Heart left ventricle (tissue), 16 donors: ENCODE results near the gene CDCA7. TPM values are rescaled to one million over a fixed set of nuclear protein-coding genes. Genes with fewer than 3 reads are reported as not detected.
"Not testable (repeated sequence)": the region's sequence is repeated elsewhere in the genome, so short reads cannot be mapped to it uniquely, and the experiment has no call there.

Source experiments
- ATAC-seq, 4 donors: fragments of 200-7000 bp; cut with Tn5 transposase; one replicate each; pipeline ENCODE4 v1.9.1; 2020 to 2022; ENCODE audit warnings: moderate library complexity in 4 of 4, mild to moderate bottlenecking in 3 of 4, moderate number of reproducible peaks in 1 of 4
- DNase-seq, 5 donors: peaks; one replicate each; pipeline ENCODE4 v3.0.0-alpha.2; 2020
- H3K27ac ChIP-seq, 12 donors: fragments of 200-600 bp; sonication (generic) in 4 of 12; one replicate each; pipeline versions ENCODE4 v1.5.0 to v1.8.0; 2016 to 2022; ENCODE audit warnings: mild to moderate bottlenecking in 2 of 12
- H3K27me3 ChIP-seq, 9 donors: fragments of 200-600 bp; sonication (generic) in 2 of 9; one replicate each; pipeline versions ENCODE4 v1.5.1 to v1.8.0; 2016 to 2022; ENCODE audit warnings: mild to moderate bottlenecking in 3 of 9
- H3K36me3 ChIP-seq, 9 donors: fragments of 200-600 bp; sonication (generic) in 2 of 9; one replicate each; pipeline versions ENCODE4 v1.5.0 to v1.8.0; 2018 to 2022; ENCODE audit warnings: mild to moderate bottlenecking in 2 of 9
- H3K4me1 ChIP-seq, 12 donors: fragments of 200-600 bp; sonication (generic) in 4 of 12; one replicate each; pipeline versions ENCODE4 v1.5.0 to v1.8.0; 2016 to 2022; ENCODE audit warnings: mild to moderate bottlenecking in 3 of 12
- H3K4me3 ChIP-seq, 12 donors: fragments of 200-600 bp; sonication (generic) in 4 of 12; one replicate each; pipeline versions ENCODE4 v1.5.0 to v1.8.0; 2017 to 2022; ENCODE audit warnings: mild to moderate bottlenecking in 9 of 12, moderate library complexity in 4 of 12
- H3K9me3 ChIP-seq, 12 donors: fragments of 200-600 bp; sonication (generic) in 4 of 12; one replicate each; pipeline versions ENCODE4 v1.5.0 to v1.8.0; 2016 to 2022; ENCODE audit warnings: mild to moderate bottlenecking in 1 of 12
- CTCF ChIP-seq, 12 donors: fragments of 200-600 bp; sonication (generic) in 4 of 12; IDR thresholded peaks; one replicate each; pipeline versions ENCODE4 v1.5.0 to v1.8.0; 2018 to 2022; ENCODE audit warnings: antibody characterized with exemption in 12 of 12, mild to moderate bottlenecking in 5 of 12
- POLR2A ChIP-seq, 2 donors: fragments of 450-650 bp; IDR thresholded peaks; one replicate each; pipeline ENCODE4 v1.6.1; 2017; ENCODE audit warnings: antibody characterized with exemption in 2 of 2, mild to moderate bottlenecking in 2 of 2, moderate library complexity in 2 of 2
- WGBS, 4 donors: extraction: QIAGEN DNeasy Blood & Tissue Kit in 2 of 4; methylation state at CpG; one replicate each; pipeline versions ENCODE4 v1.1.5 to v1.1.7; 2013 to 2018; 5-methylcytosine and 5-hydroxymethylcytosine counted together
- intact Hi-C, 10 donors: fragments of 100-400 bp; cut with DNase I; formaldehyde crosslinking; loops; one replicate each; pipeline versions ENCODE4 v1.11.1 to v1.14.2; 2022
- long read RNA-seq, 3 donors: library from polyadenylated mRNA; unstranded; transcript quantifications; one replicate each; pipeline ENCODE4 v2.0.0, GENCODE V29; 2020 to 2021
- polyA plus RNA-seq, 2 donors: library from polyadenylated mRNA; stranded (reverse); fragments of 200-250 nt; gene quantifications; one replicate each; pipeline ENCODE4 v1.2.3, GENCODE V29; 2013
- total RNA-seq, 9 donors: library from RNA; depleted of rRNA in 2 of 9; stranded (reverse); fragments of >200 nt in 2 of 9; fragmentation: NEBNext Ultra II Directional in 3 of 9; extraction: Animal tissue kit (Norgen Biotek cat#: 25700) in 3 of 9; gene quantifications; one replicate each; pipeline versions ENCODE4 v1.1.0 to v1.2.4, GENCODE V29; 2016 to 2023
- donor health status: ischemic (EF 13 %, LVEDD 7.1; RV severe dilation, severe dysfunction).
- donor health status: healthy with polysubstance abuse.
- donor health status: DM: no; HTN: yes; CAD: no.
- donor health status: DM: no; HTN: no; CAD: no.
- donor health status: ischemic (EF 25% LVEDD 6.9; RV normal size, moderate dysfunction).
- donor health status: ischemic (EF 25% LVEDD 5.7; RV mildly dilated, moderate dysfunction).
- donor health status: healthy.
- donor health status: DM: yes; HTN: yes; CAD: no.
- donor health status: ischemic (EF 35%, LVEDD 5.7; RV mildly dilated, moderate dysfunction).
- donor health status: nonischemic (EF 11% LVEDD 7.7; RV severe dilation, severe dysfunction).
- donor health status: DM: yes; HTN: yes; CAD: no.
- donor health status: PGD.
- donor health status: ischemic (EF 29% LVEDD 5.4; RV normal size, mild dysfunction).
- donor health status: nonischemic (EF 23%, LVEDD 6.1; RV moderate dilation, normal function).

CDCA7 gene
- total RNA-seq, result 1 to 10 TPM in 5 of 9 donors, under 1 TPM in 4; 0.12 to 3.7 (median 1.1) TPM
- polyA plus RNA-seq, result under 1 TPM; 0.37 to 0.65 TPM
- long read RNA-seq, donor 1, result 0 reads
- long read RNA-seq, donor 2, transcript CDCA7-202 (9 exons, 2,500 nt), result major isoform, 7 of 9 reads
- long read RNA-seq, donor 2, partial matches to known transcripts, result 0 of 9 reads
- long read RNA-seq, donor 2, other reads (novel, unspliced or antisense), result 0 of 9 reads
- long read RNA-seq, donor 3, partial matches to known transcripts, result 0 of 3 reads
- long read RNA-seq, donor 3, other reads (novel, unspliced or antisense), result 1 of 3 reads

- intact Hi-C loops, result loop anchor here in 2 of 10 donors (5.0 to 10.0 kb wide), 3 partner anchors 110 to 330 kb away; no protein-coding TSS in a partner anchor
Measured at GRCh38 chr2:173354582-173355131, at the start of gene CDCA7. Gene CDCA7 (plus strand): TSS chr2:173354872. CDS start chr2:173354964, 92 bp downstream.

GRCh38 chr2:173305303-173305702 is 49.4 kb upstream of the CDCA7 start:
- H3K27me3 ChIP-seq, result no peaks in the 10 kb centered on the region
- ATAC-seq (no peak), DNase-seq (no peak)
- no peak overlapping the region for H3K4me3 ChIP-seq
- no peak for TF ChIP-seq CTCF (IDR thresholded peaks at IDR 0.05)
- TF ChIP-seq POLR2A (IDR thresholded peaks at IDR 0.05), result no peak
- peaks cover 0 to 4% (median 0%) of the 10 kb centered on the region in 12 donors for H3K9me3 ChIP-seq
- intact Hi-C loops, result no loop called here
- 88 to 93% (median 91%) methylated on average over 2 of the region's 2 CpGs for WGBS, 4 donors
- H3K4me1 ChIP-seq, result no peaks in the 10 kb centered on the region
- no peak overlapping the region for H3K27ac ChIP-seq
- no peaks in the 10 kb centered on the region for H3K36me3 ChIP-seq

More at GRCh38 chr2:173354582-173355131, at the start of gene CDCA7:
- peaks cover 0 to 25% (median 5%) of the 10 kb centered on the region in 12 donors for H3K4me1 ChIP-seq
- peaks cover 0 to 59% (median 26%) of the 10 kb centered on the region in 9 donors for H3K27me3 ChIP-seq
- peak within 1 kb of the TSS; percentile 46 to 85 (median 62) for H3K4me3 ChIP-seq
- ATAC-seq (peak; percentile 55 to 94 (median 88)), DNase-seq (peak; percentile 21 to 76 (median 56))
- no peak for TF ChIP-seq POLR2A (IDR thresholded peaks at IDR 0.05)
- peak in 2 of 12 donors; percentile 11 to 14 for TF ChIP-seq CTCF (IDR thresholded peaks at IDR 0.05)
- no peaks in the 10 kb centered on the region for H3K36me3 ChIP-seq
- WGBS, 4 donors, result 0 to 1% (median 0%) methylated on average over 27 to 50 of the region's 50 CpGs
- no peaks in the 10 kb centered on the region for H3K9me3 ChIP-seq
- H3K27ac ChIP-seq, result peak within 1 kb of the TSS in 9 of 12 donors; percentile 32 to 72 (median 57)

- TF ChIP-seq POLR2A (IDR thresholded peaks at IDR 0.05) (no peak), CTCF (IDR thresholded peaks at IDR 0.05) (no peak)
- 30 to 52% (median 40%) methylated on average over 4 of the region's 4 CpGs for WGBS, 4 donors
- H3K4me1 ChIP-seq, result no peaks in the 10 kb centered on the region
- DNase-seq, result no peak
- H3K9me3 ChIP-seq, result peaks cover 0 to 4% (median 0%) of the 10 kb centered on the region in 12 donors
- intact Hi-C loops, result no loop called here
- no peak overlapping the region for H3K4me3 ChIP-seq
- no peak overlapping the region for H3K27ac ChIP-seq
- no peaks in the 10 kb centered on the region for H3K36me3 ChIP-seq
- ATAC-seq, result no peak
- H3K27me3 ChIP-seq, result no peaks in the 10 kb centered on the region
Measured at GRCh38 chr2:173307293-173307692, 47.4 kb upstream of the CDCA7 start.

- H3K9me3 ChIP-seq, DNase-seq, H3K27me3 ChIP-seq, intact Hi-C loops, ATAC-seq, H3K36me3 ChIP-seq, H3K27ac ChIP-seq, H3K4me3 ChIP-seq, H3K4me1 ChIP-seq: not testable (repeated sequence)
- WGBS, 4 donors, result 67 to 83% (median 71%) methylated on average over 5 of the region's 5 CpGs
Measured at GRCh38 chr2:173309370-173309769, 45.3 kb upstream of the CDCA7 start.
